GM12872 (cell line): ENCODE data around the gene CCDC171.

Experiments
- TF ChIP-seq, protein P1 (sequence below): IDR thresholded peaks from 3 replicates; pipeline ENCODE4 v1.5.1; 2011; ENCODE audit warnings: low read depth, mild to moderate bottlenecking, low read length, moderate library complexity; ENCODE audit not compliant: insufficient read depth

The CCDC171 gene

DNA sequence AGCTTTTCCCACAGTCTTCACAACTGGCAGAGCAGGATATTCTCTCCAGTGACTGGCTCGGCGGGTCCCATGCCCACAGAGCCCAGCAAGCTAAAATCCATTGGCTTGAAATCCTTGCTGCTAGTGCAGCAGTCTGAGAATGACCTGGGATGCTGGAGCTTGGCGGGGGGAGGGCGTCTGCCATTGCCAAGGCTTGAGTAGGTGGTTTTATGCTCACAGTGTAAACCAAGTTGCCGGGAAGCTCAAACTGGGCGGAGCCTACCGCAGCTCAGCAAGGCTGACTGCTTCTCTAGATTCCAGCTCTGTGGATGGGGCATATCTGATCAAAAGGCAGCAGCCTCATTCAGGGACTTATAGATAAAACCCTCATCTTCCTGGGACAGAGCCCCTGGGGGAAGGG lies 194.1 kb downstream of the CCDC171 start:
- TF ChIP-seq, protein P1, sequence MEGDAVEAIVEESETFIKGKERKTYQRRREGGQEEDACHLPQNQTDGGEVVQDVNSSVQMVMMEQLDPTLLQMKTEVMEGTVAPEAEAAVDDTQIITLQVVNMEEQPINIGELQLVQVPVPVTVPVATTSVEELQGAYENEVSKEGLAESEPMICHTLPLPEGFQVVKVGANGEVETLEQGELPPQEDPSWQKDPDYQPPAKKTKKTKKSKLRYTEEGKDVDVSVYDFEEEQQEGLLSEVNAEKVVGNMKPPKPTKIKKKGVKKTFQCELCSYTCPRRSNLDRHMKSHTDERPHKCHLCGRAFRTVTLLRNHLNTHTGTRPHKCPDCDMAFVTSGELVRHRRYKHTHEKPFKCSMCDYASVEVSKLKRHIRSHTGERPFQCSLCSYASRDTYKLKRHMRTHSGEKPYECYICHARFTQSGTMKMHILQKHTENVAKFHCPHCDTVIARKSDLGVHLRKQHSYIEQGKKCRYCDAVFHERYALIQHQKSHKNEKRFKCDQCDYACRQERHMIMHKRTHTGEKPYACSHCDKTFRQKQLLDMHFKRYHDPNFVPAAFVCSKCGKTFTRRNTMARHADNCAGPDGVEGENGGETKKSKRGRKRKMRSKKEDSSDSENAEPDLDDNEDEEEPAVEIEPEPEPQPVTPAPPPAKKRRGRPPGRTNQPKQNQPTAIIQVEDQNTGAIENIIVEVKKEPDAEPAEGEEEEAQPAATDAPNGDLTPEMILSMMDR = no peak

- TF ChIP-seq, protein P1 = no peak
Observed at GRCh38 chr9:15755660-15756059, 202.8 kb downstream of the CCDC171 start.

DNA sequence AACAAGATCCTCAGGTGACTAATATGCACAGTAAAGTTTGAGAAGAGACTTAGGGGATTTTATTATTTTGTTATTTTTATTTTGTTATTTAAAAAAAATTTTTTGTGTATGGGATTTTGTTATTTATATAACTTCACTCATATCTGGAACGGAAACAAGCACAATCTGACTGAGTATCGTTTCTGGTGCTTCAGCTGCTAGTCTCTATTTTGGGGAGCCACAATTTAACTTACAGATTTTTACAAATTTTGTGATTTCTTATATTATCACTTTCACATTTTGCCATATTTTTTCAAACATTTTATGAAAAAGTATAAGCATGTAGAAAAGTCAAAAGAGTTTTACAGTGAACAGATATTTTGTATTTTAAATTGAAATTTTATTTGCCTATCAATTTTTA lies 208.7 kb downstream of the CCDC171 start:
- TF ChIP-seq, protein P1 = no peak

GRCh38 chr9:15763371-15763770 lies 210.5 kb downstream of the CCDC171 start:
- TF ChIP-seq, protein P1 = no peak

GRCh38 chr9:15764131-15764530 lies 211.3 kb downstream of the CCDC171 start:
- TF ChIP-seq, protein P1 = no peak

- TF ChIP-seq, protein P1 = no peak
Observed at GRCh38 chr9:15769547-15769946, 216.7 kb downstream of the CCDC171 start.

DNA sequence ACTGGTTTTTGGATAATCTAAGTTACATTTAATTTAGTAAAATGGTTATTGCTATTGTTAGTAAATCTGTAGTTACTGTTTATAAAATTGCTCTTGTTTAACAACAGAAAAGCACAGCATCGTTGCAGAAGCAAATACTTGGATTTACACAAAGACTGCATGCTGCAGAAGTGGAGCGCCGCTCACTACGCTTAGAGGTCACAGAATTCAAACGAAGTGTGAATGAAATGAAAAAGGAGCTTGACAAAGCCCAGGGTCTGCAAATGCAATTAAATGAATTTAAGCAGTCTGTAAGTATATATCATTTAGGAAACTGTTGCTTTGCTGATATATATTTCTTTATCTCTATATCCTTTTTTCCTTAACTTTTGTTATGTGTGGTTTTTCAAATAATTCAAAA lies 226.0 kb downstream of the CCDC171 start:
- TF ChIP-seq, protein P1 = no peak

GRCh38 chr9:15782106-15782505 lies 229.3 kb downstream of the CCDC171 start:
- TF ChIP-seq, protein P1 = no peak
